Brain microvascular endothelial cell (primary cell): Measurements from ENCODE around the gene MEG3.

Source experiments
- DNase-seq: peaks from one replicate; pipeline ENCODE4 v3.0.0-alpha.2; 2020
- H3K27ac ChIP-seq: fragments of 250-450 bp; sonication (Bioruptor Pico); 2 replicates; pipeline ENCODE4 v1.5.1; 2020; ENCODE audit warnings: mild to moderate bottlenecking, moderate library complexity
- H3K27me3 ChIP-seq: fragments of 250-450 bp; sonication (Bioruptor Pico); replicated peaks from 2 replicates; pipeline ENCODE4 v1.5.1; 2020; ENCODE audit warnings: mild to moderate bottlenecking
- H3K36me3 ChIP-seq: fragments of 250-450 bp; sonication (Bioruptor Pico); replicated peaks from 2 replicates; pipeline ENCODE4 v1.5.1; 2020; ENCODE audit warnings: mild to moderate bottlenecking
- H3K4me3 ChIP-seq: 2 replicates; pipeline ENCODE4 v1.5.1; 2011; ENCODE audit warnings: low read depth, mild to moderate bottlenecking, control low read depth, low read length, moderate library complexity
- in situ Hi-C: cut with HindIII; loops from 2 replicates; pipeline ENCODE4 v1.10.0; 2017; ENCODE audit warnings: low sequenced_read_pairs, low pct_ligation_motif_present
- TF ChIP-seq, protein P1 (sequence below): IDR thresholded peaks from 2 replicates; pipeline ENCODE4 v1.5.1; 2011; ENCODE audit warnings: low read depth, mild to moderate bottlenecking, moderate library complexity, low read length, control low read depth, inconsistent platforms; ENCODE audit errors: missing control alignments

MEG3 gene

DNA sequence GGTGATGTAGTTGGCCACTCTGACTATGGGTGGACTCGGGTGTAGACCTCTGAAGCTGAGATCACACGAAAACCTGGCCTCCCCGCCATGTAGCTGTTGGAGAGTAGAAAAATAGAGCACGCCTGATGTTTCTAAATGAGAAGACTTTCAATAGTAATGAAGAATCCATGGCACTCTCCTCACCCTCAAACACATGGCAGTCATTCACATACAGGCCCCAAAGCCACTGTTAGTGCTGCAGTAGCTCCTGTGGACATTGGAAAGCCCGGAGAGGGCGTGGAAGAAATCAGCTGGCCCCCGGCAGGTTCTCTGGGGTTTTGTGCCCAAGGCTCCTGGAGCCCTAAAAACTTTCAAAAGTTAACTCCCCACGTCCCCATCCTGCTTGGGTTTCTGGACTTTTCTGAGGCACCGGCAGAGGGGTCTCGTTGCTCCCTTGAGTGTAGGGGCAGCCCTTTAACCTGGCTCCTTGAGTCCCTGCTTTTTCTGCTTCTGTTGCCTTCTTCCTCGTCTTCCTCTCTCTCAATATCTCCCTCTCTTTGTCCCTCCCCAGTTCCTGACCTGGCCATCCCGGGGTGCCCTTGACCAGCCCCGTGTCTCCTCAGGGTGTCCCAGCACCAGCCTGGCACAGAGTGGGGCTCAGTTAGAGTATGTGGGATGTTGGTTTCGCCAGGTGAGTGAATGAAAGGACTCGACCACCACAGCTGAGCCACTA is 8.3 kb downstream of the MEG3 start:
- H3K27ac ChIP-seq: no peak overlapping the region
- TF ChIP-seq, protein P1, sequence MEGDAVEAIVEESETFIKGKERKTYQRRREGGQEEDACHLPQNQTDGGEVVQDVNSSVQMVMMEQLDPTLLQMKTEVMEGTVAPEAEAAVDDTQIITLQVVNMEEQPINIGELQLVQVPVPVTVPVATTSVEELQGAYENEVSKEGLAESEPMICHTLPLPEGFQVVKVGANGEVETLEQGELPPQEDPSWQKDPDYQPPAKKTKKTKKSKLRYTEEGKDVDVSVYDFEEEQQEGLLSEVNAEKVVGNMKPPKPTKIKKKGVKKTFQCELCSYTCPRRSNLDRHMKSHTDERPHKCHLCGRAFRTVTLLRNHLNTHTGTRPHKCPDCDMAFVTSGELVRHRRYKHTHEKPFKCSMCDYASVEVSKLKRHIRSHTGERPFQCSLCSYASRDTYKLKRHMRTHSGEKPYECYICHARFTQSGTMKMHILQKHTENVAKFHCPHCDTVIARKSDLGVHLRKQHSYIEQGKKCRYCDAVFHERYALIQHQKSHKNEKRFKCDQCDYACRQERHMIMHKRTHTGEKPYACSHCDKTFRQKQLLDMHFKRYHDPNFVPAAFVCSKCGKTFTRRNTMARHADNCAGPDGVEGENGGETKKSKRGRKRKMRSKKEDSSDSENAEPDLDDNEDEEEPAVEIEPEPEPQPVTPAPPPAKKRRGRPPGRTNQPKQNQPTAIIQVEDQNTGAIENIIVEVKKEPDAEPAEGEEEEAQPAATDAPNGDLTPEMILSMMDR: no peak
- no peaks in the 10 kb centered on the region for H3K27me3 ChIP-seq
- in situ Hi-C loops: no loop called here
- DNase-seq: no peak
- no peak overlapping the region for H3K4me3 ChIP-seq
- peaks cover 77% of the 10 kb centered on the region for H3K36me3 ChIP-seq

DNA sequence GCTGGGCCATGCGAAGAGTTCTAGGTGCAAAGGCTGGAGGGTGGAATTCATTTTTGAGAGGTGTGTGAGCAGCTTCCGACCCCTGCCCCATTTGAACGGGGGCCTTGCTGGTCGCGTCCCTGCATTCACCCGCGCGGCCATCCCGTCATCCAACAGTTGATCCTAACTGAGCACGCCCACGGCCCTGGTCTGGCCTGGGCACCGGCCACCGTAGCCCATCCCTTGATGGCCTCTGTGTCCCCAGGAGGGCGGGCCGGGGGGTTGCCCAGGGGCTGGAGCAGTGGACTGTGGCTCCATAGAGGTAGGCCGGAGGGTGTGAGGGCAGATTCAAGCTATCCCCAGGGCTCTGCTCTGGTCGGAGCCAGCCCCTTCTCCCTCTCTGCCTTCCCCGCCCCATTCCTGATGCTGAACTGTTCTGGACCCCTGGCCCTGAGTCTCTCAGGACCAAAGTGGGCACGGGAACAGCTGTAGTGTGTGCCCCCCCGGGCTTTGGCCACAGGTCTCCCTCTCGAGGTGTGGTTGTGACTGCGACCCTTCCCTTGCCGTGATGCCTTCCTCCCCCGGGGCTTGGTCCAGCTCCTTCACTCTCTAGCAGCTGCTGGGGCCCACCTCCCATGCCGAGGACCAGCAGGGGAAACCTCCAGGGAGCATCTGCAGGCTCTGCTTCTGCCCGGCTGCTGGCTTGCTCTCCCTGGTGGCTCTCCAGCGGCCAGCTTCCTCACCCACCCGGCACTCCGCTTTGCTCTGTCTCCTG is 9.1 kb downstream of the MEG3 start:
- TF ChIP-seq, protein P1: no peak
- no peaks in the 10 kb centered on the region for H3K27me3 ChIP-seq
- in situ Hi-C loops: no loop called here
- peaks cover 81% of the 10 kb centered on the region for H3K36me3 ChIP-seq
- DNase-seq: no peak
- no peak overlapping the region for H3K4me3 ChIP-seq
- no peak overlapping the region for H3K27ac ChIP-seq

DNA sequence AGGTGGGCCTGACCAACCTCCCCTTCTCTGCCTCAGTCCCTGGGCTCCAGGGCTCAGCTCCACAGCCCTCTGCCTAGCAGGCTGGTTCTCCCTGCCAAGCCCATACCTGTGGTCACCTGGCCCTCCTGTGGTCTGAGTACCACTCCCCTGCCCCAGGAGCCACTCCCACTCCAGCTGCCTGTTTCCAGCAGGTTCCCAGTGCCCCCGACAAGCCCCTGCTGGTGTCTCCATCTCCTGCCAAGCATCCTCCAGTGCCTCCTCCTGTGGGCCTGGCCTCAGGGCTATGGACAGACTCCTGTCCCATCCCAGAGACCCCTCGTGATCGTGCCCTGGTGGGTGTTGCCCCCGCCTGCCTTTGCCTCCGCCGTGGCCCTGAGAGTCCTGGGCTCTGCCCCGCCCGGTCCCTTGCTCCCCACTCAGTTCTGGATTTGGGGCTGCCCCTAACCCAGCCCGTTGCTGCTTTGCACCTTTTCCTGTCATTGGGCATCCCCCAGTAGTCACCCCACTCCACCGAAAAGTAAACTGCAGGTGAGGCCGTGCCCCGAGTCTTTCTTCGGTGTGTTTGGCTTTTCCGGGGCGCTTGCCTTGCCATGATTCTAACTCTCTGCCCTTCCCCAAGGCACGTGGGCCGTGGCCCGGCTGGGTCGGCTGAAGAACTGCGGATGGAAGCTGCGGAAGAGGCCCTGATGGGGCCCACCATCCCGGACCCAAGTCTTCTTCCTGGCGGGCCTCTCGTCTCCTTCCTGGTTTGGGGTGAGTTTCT is 9.8 kb downstream of the MEG3 start:
- Histone ChIP-seq H3K4me3 (no peak overlapping the region), H3K27ac (no peak overlapping the region), H3K36me3 (peaks cover 75% of the 10 kb centered on the region), H3K27me3 (no peaks in the 10 kb centered on the region)
- no peak for DNase-seq
- TF ChIP-seq, protein P1: no peak
- in situ Hi-C loops: no loop called here

DNA sequence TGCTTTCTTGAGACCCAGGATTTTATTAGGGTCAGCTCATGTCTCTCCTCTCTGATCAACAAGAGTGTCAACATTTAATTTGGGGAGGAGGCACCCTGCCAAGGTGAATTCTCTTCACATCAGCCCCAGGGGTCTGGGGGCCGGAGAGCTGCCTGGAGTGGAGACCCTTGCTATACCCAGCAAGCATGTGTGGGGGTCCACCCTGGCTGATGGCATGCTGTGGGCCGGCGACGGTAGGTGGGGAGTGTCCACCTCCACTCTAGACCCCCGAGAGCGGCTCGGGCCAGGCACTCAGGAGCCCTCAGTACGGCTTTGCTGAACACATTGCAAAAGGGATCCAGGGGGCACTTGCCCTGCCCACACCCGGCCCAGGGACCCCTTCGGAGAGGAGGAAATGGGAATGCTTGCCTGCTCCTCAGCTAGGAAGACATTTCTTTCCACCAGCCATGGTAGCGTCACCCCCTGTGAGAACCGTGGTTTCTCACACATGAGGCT is 10.4 kb downstream of the MEG3 start:
- in situ Hi-C loops: no loop called here
- TF ChIP-seq, protein P1: no peak
- no peak for DNase-seq
- Histone ChIP-seq H3K36me3 (peaks cover 71% of the 10 kb centered on the region), H3K4me3 (no peak overlapping the region), H3K27me3 (no peaks in the 10 kb centered on the region), H3K27ac (no peak overlapping the region)

DNA sequence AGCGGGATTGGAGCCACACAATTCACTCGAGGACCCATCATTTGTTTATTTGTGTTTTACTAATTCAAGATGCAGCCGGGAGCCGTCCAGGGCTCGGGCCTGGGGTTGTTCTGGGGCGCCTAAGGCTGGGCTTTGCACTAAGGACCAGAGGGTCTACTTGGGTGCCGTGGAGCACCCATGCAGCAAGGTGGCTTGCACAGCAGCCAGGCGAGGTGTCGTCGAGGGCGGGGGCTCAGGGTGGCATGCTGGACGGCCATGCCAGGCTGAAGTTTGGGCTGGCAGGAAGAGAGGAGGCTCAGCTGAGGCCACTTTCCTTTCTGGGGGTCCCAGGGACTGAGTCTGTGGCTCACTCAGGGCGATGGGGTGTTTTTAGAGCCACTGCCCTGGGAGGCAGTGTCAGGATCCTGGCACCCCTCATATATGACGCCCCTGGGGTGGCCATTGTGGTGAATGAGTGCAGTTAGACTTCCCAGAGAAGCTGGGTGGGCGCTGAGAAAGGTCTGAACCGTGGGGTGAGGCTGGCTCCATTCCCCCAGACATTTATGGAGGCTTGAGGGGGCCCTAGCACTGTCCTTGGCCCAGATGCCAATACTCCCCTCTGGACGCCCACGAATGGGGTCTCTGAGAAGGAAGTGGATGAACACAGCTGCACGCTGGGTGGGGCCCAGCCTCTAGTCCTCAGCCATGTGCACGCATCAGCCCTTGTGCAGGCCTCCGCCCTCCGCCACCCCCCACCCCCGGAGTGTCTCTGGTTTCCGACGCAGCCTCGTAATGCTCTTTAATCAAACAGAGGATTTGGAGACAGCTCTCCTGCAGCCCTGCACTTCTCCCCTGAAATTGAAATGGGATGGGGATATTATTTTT is 11.3 kb downstream of the MEG3 start:
- H3K27ac ChIP-seq: no peak overlapping the region
- no peak overlapping the region for H3K4me3 ChIP-seq
- in situ Hi-C loops: no loop called here
- no peaks in the 10 kb centered on the region for H3K27me3 ChIP-seq
- DNase-seq: no peak
- H3K36me3 ChIP-seq: peaks cover 72% of the 10 kb centered on the region
- TF ChIP-seq, protein P1: no peak
